ENCODE results near the gene RAB3B. TPM values are rescaled to one million over a fixed set of nuclear protein-coding genes. Genes with fewer than 3 reads are reported as not detected.
A peak's percentile ranks its signal among the peaks of the same experiment; 100 is the strongest.
"Not testable (repeated sequence)": the region's sequence is repeated elsewhere in the genome, so short reads cannot be mapped to it uniquely, and the experiment has no call there.

Gene RAB3B
- total RNA-seq, 2 donors from 2014 or later: 0.05 to 0.08 TPM

DNA sequence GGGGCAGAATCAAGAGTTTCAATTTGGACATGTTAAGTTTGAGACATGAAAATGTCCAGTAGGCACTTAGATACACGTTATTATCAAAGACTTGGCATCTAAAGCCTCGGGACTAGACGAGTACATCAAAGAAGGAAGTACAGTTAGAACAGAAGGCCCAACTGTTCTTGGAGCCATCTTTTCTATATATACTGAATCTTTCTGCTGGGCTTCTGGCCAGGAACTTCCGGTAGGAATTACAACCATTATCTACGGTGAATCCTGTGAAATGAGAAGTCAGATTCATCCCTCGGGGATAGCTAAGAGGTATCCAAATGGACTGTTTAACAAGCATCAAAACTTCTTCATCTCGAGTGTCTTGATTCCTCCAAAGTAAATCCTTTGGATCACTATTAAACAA, 77.6 kb downstream of the RAB3B start:
- Mint-ChIP-seq H3K27ac (no peak overlapping the region), H3K9me3 (no peaks in the 10 kb centered on the region), H3K27me3 (peaks cover 28 to 30% of the 10 kb centered on the region in 2 donors), H3K4me1 (ENCODE audit: low read depth in 2 of 2) (no peaks in the 10 kb centered on the region), H3K36me3 (no peaks in the 10 kb centered on the region), H3K4me3 (no peak overlapping the region)
- no peak for DNase-seq (ENCODE audit: low spot score)
- ATAC-seq: no peak

- peaks cover 27 to 28% of the 10 kb centered on the region in 2 donors for H3K27me3 Mint-ChIP-seq
- no peak overlapping the region for H3K4me3 Mint-ChIP-seq
- peaks cover 6% of the 10 kb centered on the region for H3K36me3 Mint-ChIP-seq
- H3K9me3 Mint-ChIP-seq: peaks cover 4% of the 10 kb centered on the region
- H3K4me1 Mint-ChIP-seq (ENCODE audit: low read depth in 2 of 2): peaks cover 0 to 13% of the 10 kb centered on the region in 2 donors
- ATAC-seq (no peak), DNase-seq (ENCODE audit: low spot score) (no peak)
- H3K27ac Mint-ChIP-seq: no peak overlapping the region
Observed at GRCh38 chr1:51910221-51911000, 80.1 kb downstream of the RAB3B start.

DNA sequence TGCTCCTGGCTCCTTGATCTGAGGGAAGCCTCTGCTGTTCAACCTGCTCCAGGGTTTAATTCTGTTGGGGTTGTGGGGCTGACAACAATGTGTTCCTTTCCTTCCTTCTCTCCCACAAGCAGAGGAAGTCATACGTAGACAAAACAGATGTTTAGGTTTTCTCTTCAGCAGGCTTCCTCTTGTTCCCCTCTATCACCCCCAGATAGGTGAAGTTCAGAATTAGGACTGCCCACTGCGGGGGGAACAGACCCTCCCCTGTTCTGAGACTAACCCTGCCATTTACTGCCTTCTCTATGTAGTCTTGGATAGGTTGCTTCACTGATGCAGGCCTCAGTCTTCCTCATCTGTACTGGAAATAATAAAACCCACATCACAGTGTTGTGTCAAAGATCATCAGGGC, 82.0 kb downstream of the RAB3B start:
- H3K4me1 Mint-ChIP-seq (ENCODE audit: low read depth in 2 of 2): peaks cover 0 to 13% of the 10 kb centered on the region in 2 donors
- no peak for DNase-seq (ENCODE audit: low spot score)
- H3K36me3 Mint-ChIP-seq: peaks cover 6% of the 10 kb centered on the region

DNA sequence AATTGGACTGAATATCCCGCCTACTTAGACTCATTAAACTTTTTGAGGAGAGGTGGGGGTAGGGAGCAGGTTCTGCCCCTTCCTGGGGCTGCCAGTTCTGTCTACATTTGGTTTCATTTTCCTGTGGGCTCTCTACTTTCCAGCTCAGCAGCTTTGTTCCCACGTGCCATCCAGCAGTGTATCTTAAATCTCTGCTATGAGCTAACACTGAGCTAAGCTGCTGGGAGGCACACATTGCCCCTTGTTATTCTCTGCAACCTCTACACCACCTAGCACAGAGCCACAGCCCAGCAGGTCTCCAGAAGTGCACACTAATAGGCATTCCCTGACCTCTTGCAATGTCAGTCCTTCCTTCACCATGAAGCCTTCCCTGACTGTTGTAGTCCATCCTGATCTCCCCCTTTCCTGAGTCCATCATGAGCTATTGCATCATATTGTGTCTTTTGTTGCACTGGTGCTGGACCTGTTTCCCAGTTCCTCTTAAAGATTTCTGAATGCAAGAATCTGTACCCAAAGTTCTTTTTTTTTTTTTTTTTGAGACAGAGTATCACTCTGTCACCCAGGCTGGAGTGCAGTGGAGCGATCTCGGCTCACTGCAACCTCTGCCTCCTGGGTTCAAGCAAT, 83.3 kb downstream of the RAB3B start:
- peaks cover 19 to 20% of the 10 kb centered on the region in 2 donors for H3K27me3 Mint-ChIP-seq
- no peak for ATAC-seq
- no peak for DNase-seq (ENCODE audit: low spot score)
- peak overlapping the region in 1 of 2 donors; percentile 69 for H3K27ac Mint-ChIP-seq
- peaks cover 4% of the 10 kb centered on the region for H3K9me3 Mint-ChIP-seq
- peaks cover 0 to 13% of the 10 kb centered on the region in 2 donors for H3K4me1 Mint-ChIP-seq (ENCODE audit: low read depth in 2 of 2)
- peaks cover 6% of the 10 kb centered on the region for H3K36me3 Mint-ChIP-seq
- no peak overlapping the region for H3K4me3 Mint-ChIP-seq

More for the DNA sequence above, 82.0 kb downstream of the RAB3B start:
- peaks cover 4% of the 10 kb centered on the region for H3K9me3 Mint-ChIP-seq
- no peak for ATAC-seq
- H3K27ac Mint-ChIP-seq: no peak overlapping the region
- peaks cover 20 to 22% of the 10 kb centered on the region in 2 donors for H3K27me3 Mint-ChIP-seq
- H3K4me3 Mint-ChIP-seq: no peak overlapping the region

DNA sequence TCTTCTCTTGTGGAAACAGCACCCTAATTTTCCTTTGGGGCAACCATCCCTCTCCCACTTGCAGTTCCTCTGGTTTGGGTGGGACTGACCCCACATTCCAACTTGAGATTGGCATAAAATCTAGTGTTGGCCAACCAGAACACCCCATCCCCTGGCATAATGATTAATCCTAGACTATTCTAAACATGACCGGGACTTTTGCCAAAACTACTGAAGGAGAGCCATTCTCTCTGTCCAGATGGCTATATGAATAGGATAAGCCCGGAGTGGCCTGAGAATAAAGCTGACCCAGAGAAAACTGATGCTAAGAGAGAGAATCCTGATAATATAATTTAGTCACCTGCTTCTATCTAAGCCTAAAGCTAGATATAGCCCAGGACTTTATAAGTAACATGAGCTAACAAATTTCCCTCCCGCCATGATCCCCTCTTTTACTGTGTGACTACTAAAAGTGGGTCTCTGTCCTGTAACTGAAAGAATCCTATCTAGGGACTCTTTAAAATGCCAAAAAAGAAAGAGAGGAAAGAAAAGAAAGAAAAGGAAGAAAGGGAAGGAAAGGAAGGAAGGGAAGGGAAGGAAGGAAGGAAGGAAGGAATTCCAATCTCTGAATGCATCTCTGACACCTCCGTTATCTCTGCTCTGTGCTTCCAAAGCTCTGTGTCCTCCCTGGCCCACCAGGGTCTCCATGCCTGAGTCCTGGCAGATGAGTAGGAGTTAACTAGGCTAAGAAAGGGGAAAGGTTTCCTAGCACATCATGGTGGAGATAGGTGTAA, 84.0 kb downstream of the RAB3B start:
- H3K27ac Mint-ChIP-seq: peak overlapping the region in 1 of 2 donors; percentile 69
- peaks cover 6% of the 10 kb centered on the region for H3K36me3 Mint-ChIP-seq
- peaks cover 0 to 13% of the 10 kb centered on the region in 2 donors for H3K4me1 Mint-ChIP-seq (ENCODE audit: low read depth in 2 of 2)
- peaks cover 14 to 15% of the 10 kb centered on the region in 2 donors for H3K27me3 Mint-ChIP-seq
- no peak overlapping the region for H3K4me3 Mint-ChIP-seq
- H3K9me3 Mint-ChIP-seq: peaks cover 4% of the 10 kb centered on the region
- DNase-seq (ENCODE audit: low spot score): no peak
- no peak for ATAC-seq

- Mint-ChIP-seq H3K27ac (no peak overlapping the region), H3K4me3 (no peak overlapping the region), H3K9me3 (peaks cover 4% of the 10 kb centered on the region), H3K4me1 (ENCODE audit: low read depth in 2 of 2) (peaks cover 0 to 13% of the 10 kb centered on the region in 2 donors), H3K27me3 (peaks cover 14 to 30% of the 10 kb centered on the region in 2 donors), H3K36me3 (peaks cover 6% of the 10 kb centered on the region)
- ATAC-seq (no peak), DNase-seq (ENCODE audit: low spot score) (no peak)
Observed at GRCh38 chr1:51902456-51902855, 88.0 kb downstream of the RAB3B start.

DNA sequence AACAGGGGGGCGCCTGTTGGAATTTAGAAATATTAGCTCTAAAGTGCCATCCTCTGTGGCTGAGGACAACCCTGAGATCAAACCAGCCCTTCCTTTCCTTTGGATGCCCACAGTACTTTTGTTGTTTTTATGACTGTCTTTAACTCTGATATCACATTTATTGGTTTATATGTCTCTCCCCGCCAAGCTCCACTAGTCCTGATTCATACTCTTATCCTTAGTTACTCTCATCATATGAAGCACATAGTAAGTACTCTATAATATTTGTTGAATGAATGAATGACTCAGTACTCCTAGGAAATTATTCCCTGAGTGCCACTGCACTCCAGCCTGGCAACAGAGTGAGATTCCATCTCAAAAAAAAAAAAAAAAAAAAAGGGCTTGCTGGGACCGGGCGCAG, 89.3 kb downstream of the RAB3B start:
- Mint-ChIP-seq H3K4me1 (ENCODE audit: low read depth in 2 of 2) (peaks cover 0 to 3% of the 10 kb centered on the region in 2 donors), H3K9me3 (no peaks in the 10 kb centered on the region), H3K36me3 (no peaks in the 10 kb centered on the region), H3K4me3 (no peak overlapping the region), H3K27me3 (peaks cover 16 to 39% of the 10 kb centered on the region in 2 donors), H3K27ac (no peak overlapping the region)
- ATAC-seq: no peak
- DNase-seq (ENCODE audit: low spot score): no peak

DNA sequence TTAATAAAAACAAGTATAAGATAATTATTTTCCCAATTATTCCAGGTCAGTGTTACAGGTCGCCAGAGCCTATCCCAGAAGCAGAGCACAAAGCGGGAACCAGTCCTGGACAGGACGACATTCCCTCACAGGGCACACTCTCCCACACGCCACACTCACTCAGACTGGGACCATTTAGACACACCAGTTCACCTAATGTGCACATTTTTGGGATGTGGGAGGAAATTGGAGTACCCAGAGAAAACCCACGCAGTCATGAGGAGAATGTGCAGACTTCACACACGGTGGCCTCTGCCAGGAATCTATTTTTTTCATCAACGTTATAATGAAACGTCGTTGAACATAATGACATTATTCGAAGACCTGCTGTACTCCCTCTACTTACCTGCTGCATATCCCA, 91.5 kb downstream of the RAB3B start:
- no peak overlapping the region for H3K27ac Mint-ChIP-seq
- H3K4me3 Mint-ChIP-seq: no peak overlapping the region
- DNase-seq (ENCODE audit: low spot score) (no peak), ATAC-seq (no peak)
- H3K36me3 Mint-ChIP-seq: no peaks in the 10 kb centered on the region
- H3K4me1 Mint-ChIP-seq (ENCODE audit: low read depth in 2 of 2): no peaks in the 10 kb centered on the region
- no peaks in the 10 kb centered on the region for H3K9me3 Mint-ChIP-seq
- peaks cover 24 to 49% of the 10 kb centered on the region in 2 donors for H3K27me3 Mint-ChIP-seq

GRCh38 chr1:51898090-51898734, 92.3 kb downstream of the RAB3B start:
- H3K4me1 Mint-ChIP-seq (ENCODE audit: low read depth in 2 of 2): no peaks in the 10 kb centered on the region
- no peak overlapping the region for H3K27ac Mint-ChIP-seq

GRCh38 chr1:51897699-51898031, 92.8 kb downstream of the RAB3B start:
- no peak overlapping the region for H3K4me3 Mint-ChIP-seq
- ATAC-seq (no peak), DNase-seq (ENCODE audit: low spot score) (no peak)
- H3K9me3 Mint-ChIP-seq: no peaks in the 10 kb centered on the region
- no peaks in the 10 kb centered on the region for H3K36me3 Mint-ChIP-seq
- H3K27me3 Mint-ChIP-seq: peaks cover 32 to 50% of the 10 kb centered on the region in 2 donors
- no peak overlapping the region for H3K27ac Mint-ChIP-seq
- H3K4me1 Mint-ChIP-seq (ENCODE audit: low read depth in 2 of 2): no peaks in the 10 kb centered on the region

More at GRCh38 chr1:51898090-51898734, 92.3 kb downstream of the RAB3B start:
- H3K4me3 Mint-ChIP-seq: no peak overlapping the region
- no peak for ATAC-seq
- no peaks in the 10 kb centered on the region for H3K36me3 Mint-ChIP-seq
- no peaks in the 10 kb centered on the region for H3K9me3 Mint-ChIP-seq
- DNase-seq (ENCODE audit: low spot score): no peak
- H3K27me3 Mint-ChIP-seq: peaks cover 29 to 50% of the 10 kb centered on the region in 2 donors

DNA sequence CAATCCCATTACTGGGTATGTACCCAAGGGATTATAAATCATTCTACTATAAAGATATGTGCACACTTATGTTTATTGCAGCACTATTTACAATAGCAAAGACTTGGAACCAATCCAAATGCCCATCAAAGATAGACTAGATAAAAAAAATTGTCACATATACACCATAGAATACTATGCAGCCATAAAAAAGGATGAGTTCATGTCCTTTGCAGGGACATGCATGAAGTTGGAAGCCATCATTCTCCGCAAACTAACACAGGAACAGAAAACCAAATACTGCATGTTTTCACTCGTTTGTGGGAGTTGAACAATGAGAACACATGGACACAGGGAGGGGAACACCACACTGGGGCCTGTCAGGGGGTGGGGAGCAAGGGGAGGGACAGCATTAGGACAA, 95.8 kb downstream of the RAB3B start:
- not testable (repeated sequence) for H3K27ac Mint-ChIP-seq; H3K4me3 Mint-ChIP-seq; ATAC-seq; DNase-seq (ENCODE audit: low spot score); H3K4me1 Mint-ChIP-seq (ENCODE audit: low read depth in 2 of 2); H3K9me3 Mint-ChIP-seq; H3K36me3 Mint-ChIP-seq
- H3K27me3 Mint-ChIP-seq: peaks cover 39 to 45% of the 10 kb centered on the region in 2 donors

GRCh38 chr1:51878616-51879336, 111.7 kb downstream of the RAB3B start, which contains the start of gene NRDC:
Gene NRDC, minus strand, starts transcription at chr1:51878727. Its CDS starts 112 bp downstream, at chr1:51878615.
- Mint-ChIP-seq H3K4me1 (ENCODE audit: low read depth in 2 of 2) (peaks cover 12 to 14% of the 10 kb centered on the region in 2 donors), H3K27ac (no peak within 1 kb of the TSS), H3K36me3 (no peaks in the 10 kb centered on the region), H3K4me3 (no peak within 1 kb of the TSS), H3K9me3 (no peaks in the 10 kb centered on the region), H3K27me3 (peaks cover 16 to 26% of the 10 kb centered on the region in 2 donors)
- ATAC-seq: peak; percentile 97 to 98
- peak; percentile 100 for DNase-seq (ENCODE audit: low spot score)

- peak in 1 of 2 donors; percentile 11 for ATAC-seq
Observed at GRCh38 chr1:51878308-51878615, 112.2 kb downstream of the RAB3B start.

More at GRCh38 chr1:51878308-51878615, 112.2 kb downstream of the RAB3B start:
- DNase-seq (ENCODE audit: low spot score): no peak
- peaks cover 14 to 24% of the 10 kb centered on the region in 2 donors for H3K27me3 Mint-ChIP-seq
- no peak overlapping the region for H3K4me3 Mint-ChIP-seq
- H3K27ac Mint-ChIP-seq: no peak overlapping the region
- H3K9me3 Mint-ChIP-seq: no peaks in the 10 kb centered on the region
- H3K4me1 Mint-ChIP-seq (ENCODE audit: low read depth in 2 of 2): peaks cover 12 to 14% of the 10 kb centered on the region in 2 donors
- no peaks in the 10 kb centered on the region for H3K36me3 Mint-ChIP-seq

All from natural killer cell treated with Interleukin-12 subunit alpha and Interleukin-12 subunit beta and Interleukin-15 and Interleukin-18, amount 100 ng/mL, for 72 hours (primary cell).